ENCODE measurements around the gene LIMS1.

DNA sequence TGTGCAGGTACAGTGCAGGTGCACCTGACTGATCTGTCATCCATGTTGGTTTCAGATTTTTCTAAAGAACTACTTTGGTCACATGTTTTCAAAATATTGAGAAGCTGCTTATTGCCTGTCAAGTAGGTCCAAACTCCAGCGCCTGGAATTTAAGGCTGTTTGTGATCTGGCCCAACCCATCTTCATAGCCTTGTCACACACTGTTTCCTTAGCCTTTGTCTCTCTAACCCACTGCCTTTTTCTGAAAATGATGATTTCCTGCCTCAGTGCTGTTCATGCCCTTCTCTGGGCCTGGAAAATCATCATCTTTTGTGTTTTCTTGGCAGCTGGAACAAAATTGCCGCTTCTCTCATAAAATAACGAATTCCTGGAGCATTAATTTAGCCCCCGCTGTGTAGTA, 7.2 kb downstream of the LIMS1 start:
- TF ChIP-seq, protein P1, sequence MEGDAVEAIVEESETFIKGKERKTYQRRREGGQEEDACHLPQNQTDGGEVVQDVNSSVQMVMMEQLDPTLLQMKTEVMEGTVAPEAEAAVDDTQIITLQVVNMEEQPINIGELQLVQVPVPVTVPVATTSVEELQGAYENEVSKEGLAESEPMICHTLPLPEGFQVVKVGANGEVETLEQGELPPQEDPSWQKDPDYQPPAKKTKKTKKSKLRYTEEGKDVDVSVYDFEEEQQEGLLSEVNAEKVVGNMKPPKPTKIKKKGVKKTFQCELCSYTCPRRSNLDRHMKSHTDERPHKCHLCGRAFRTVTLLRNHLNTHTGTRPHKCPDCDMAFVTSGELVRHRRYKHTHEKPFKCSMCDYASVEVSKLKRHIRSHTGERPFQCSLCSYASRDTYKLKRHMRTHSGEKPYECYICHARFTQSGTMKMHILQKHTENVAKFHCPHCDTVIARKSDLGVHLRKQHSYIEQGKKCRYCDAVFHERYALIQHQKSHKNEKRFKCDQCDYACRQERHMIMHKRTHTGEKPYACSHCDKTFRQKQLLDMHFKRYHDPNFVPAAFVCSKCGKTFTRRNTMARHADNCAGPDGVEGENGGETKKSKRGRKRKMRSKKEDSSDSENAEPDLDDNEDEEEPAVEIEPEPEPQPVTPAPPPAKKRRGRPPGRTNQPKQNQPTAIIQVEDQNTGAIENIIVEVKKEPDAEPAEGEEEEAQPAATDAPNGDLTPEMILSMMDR (IDR thresholded peaks at IDR 0.05 in 8 of 11, conservative IDR thresholded peaks at IDR 0.05 in 3 of 11) = no peak
- TF ChIP-seq POLR2A (IDR thresholded peaks at IDR 0.05) = no peak
